BE2C (cell line): ENCODE measurements around the gene KRTAP4-12.
"Not testable (repeated sequence)": the region's sequence is repeated elsewhere in the genome, so short reads cannot be mapped to it uniquely, and the experiment has no call there.

Experiments
- DNase-seq: peaks from one replicate; pipeline ENCODE4 v3.0.0-alpha.2; 2020
- H3K27me3 ChIP-seq: fragments of 250-450 bp; sonication (Bioruptor Pico); 2 replicates; pipeline ENCODE4 v1.5.1; 2020; ENCODE audit warnings: mild to moderate bottlenecking
- H3K36me3 ChIP-seq: fragments of 250-450 bp; sonication (Bioruptor Pico); 2 replicates; pipeline ENCODE4 v1.5.1; 2020; ENCODE audit warnings: mild to moderate bottlenecking
- H3K4me1 ChIP-seq: fragments of 250-450 bp; sonication (Bioruptor Pico); 2 replicates; pipeline ENCODE4 v1.5.1; 2020
- H3K4me3 ChIP-seq: 2 replicates; pipeline ENCODE4 v1.5.1; 2011; ENCODE audit warnings: low read depth, low read length
- H3K9me3 ChIP-seq: fragments of 250-450 bp; sonication (Bioruptor Pico); 2 replicates; pipeline ENCODE4 v1.5.1; 2020
- CTCF ChIP-seq: IDR thresholded peaks from 2 replicates; pipeline ENCODE4 v1.5.1; 2012; ENCODE audit warnings: mild to moderate bottlenecking, low read depth, low read length

Gene KRTAP4-12

GRCh38 chr17:41118721-41119120, 5.3 kb downstream of the KRTAP4-12 start:
- H3K4me3 ChIP-seq: no peak overlapping the region
- no peaks in the 10 kb centered on the region for H3K36me3 ChIP-seq
- H3K9me3 ChIP-seq: no peaks in the 10 kb centered on the region
- H3K27me3 ChIP-seq: peaks cover 8% of the 10 kb centered on the region
- no peak for DNase-seq
- no peaks in the 10 kb centered on the region for H3K4me1 ChIP-seq
- no peak for TF ChIP-seq CTCF

GRCh38 chr17:41117846-41118386, 6.1 kb downstream of the KRTAP4-12 start, which contains the start of gene KRTAP4-11:
Gene KRTAP4-11 (minus strand): TSS chr17:41118373. CDS start chr17:41118315, 58 bp downstream.
- not testable (repeated sequence) for H3K9me3 ChIP-seq, H3K27me3 ChIP-seq, H3K4me1 ChIP-seq

GRCh38 chr17:41116297-41116696, 7.7 kb downstream of the KRTAP4-12 start:
- no peak for TF ChIP-seq CTCF
- H3K27me3 ChIP-seq: peaks cover 4% of the 10 kb centered on the region; the same call in 1 of the 2 replicates
- H3K4me1 ChIP-seq: no peaks in the 10 kb centered on the region
- no peaks in the 10 kb centered on the region for H3K9me3 ChIP-seq
- DNase-seq: no peak
- no peak overlapping the region for H3K4me3 ChIP-seq
- no peaks in the 10 kb centered on the region for H3K36me3 ChIP-seq

More at GRCh38 chr17:41117846-41118386, 6.1 kb downstream of the KRTAP4-12 start, which contains the start of gene KRTAP4-11:
- not testable (repeated sequence) for DNase-seq, H3K4me3 ChIP-seq, H3K36me3 ChIP-seq

GRCh38 chr17:41111151-41111885, 12.7 kb downstream of the KRTAP4-12 start:
- Histone ChIP-seq H3K36me3 (no peaks in the 10 kb centered on the region), H3K27me3 (peaks cover 3% of the 10 kb centered on the region; the same call in 1 of the 2 replicates), H3K4me1 (no peaks in the 10 kb centered on the region), H3K9me3 (no peaks in the 10 kb centered on the region), H3K4me3 (no peak overlapping the region)
- no peak for TF ChIP-seq CTCF
- DNase-seq: no peak

GRCh38 chr17:41108728-41109386, 15.1 kb downstream of the KRTAP4-12 start:
- H3K9me3 ChIP-seq, H3K4me1 ChIP-seq, H3K27me3 ChIP-seq, DNase-seq, H3K36me3 ChIP-seq, H3K4me3 ChIP-seq: not testable (repeated sequence)

- Histone ChIP-seq H3K36me3 (no peaks in the 10 kb centered on the region), H3K4me1 (no peaks in the 10 kb centered on the region), H3K27me3 (peaks cover 3% of the 10 kb centered on the region; the same call in 1 of the 2 replicates), H3K4me3 (no peak overlapping the region), H3K9me3 (no peaks in the 10 kb centered on the region)
- no peak for TF ChIP-seq CTCF
- no peak for DNase-seq
These were observed 16.0 kb downstream of the KRTAP4-12 start for GRCh38 chr17:41107941-41108450.

- not testable (repeated sequence) for H3K4me3 ChIP-seq
These were observed 18.6 kb downstream of the KRTAP4-12 start, which contains the start of gene KRTAP4-9 for GRCh38 chr17:41105347-41105746. Gene KRTAP4-9 (plus strand): TSS chr17:41105389. CDS start chr17:41105389, 0 bp downstream.

GRCh38 chr17:41104386-41105038, 19.5 kb downstream of the KRTAP4-12 start:
- DNase-seq, H3K4me1 ChIP-seq, H3K9me3 ChIP-seq, H3K36me3 ChIP-seq, H3K27me3 ChIP-seq, H3K4me3 ChIP-seq: not testable (repeated sequence)

More at GRCh38 chr17:41105347-41105746, 18.6 kb downstream of the KRTAP4-12 start, which contains the start of gene KRTAP4-9:
- DNase-seq, H3K36me3 ChIP-seq, H3K4me1 ChIP-seq, H3K9me3 ChIP-seq, H3K27me3 ChIP-seq: not testable (repeated sequence)
